Measurements from ENCODE around the gene MYORG.

MYORG gene

GRCh38 chr9:34332076-34332964 is 44.4 kb downstream of the MYORG start:
- DNase-seq (ENCODE audit: low read depth in 2 of 2), result no peak

DNA sequence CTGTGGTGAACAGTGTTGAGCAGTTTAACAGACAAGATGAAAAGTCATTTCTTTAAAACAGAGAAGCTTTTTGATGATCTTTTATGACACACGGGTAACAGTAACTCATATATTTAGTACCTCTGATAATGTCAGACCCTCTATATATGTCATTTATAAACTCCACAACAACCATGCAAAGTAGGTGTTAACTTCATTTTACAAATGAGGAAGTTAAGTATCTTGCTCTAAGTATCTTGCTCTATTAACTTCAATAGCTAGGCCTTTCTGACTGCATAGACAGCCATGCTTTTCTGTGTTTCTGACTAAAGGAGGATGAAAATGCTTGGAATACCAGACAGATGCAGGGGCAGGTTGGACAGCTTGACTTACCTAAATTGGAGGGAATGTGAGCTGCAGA is 45.5 kb downstream of the MYORG start:
- no peak for DNase-seq (ENCODE audit: low read depth in 2 of 2)

- DNase-seq (ENCODE audit: low read depth in 2 of 2), result peak; percentile 87 to 88
These were observed 47.5 kb downstream of the MYORG start, which contains the start of the genes KIF24 and NUDT2 for GRCh38 chr9:34328987-34329832. TSS of gene KIF24 (minus strand) at chr9:34329268. CDS start at chr9:34311346, 17,922 bp downstream. TSS of gene NUDT2 (plus strand) at chr9:34329569. CDS start at chr9:34339040, 9,471 bp downstream.

GRCh38 chr9:34328500-34328986 is 48.2 kb downstream of the MYORG start:
- no peak for DNase-seq (ENCODE audit: low read depth in 2 of 2)

DNA sequence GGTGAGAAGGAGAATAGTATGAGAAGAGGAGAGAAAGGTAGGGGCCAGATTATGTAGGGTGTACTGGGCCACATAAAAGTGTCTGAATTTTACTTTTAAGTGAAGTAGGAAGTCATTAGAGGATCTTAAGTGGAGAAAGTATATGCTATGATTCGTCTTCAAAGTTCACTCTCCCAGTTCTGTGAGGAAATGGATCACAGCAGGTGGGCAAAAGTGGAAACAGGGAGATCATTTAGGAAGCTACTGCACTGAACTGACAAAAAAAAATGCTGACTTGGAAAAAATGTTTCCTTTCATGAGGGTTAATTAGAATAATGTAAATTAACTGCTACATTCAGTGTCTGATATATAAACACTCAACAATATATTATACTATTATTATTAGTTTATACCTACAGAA is 50.0 kb downstream of the MYORG start:
- no peak for DNase-seq (ENCODE audit: low read depth in 2 of 2)

- DNase-seq (ENCODE audit: low read depth in 2 of 2), result no peak
These were observed 53.7 kb downstream of the MYORG start for GRCh38 chr9:34322899-34323591.

- DNase-seq (ENCODE audit: low read depth in 2 of 2), result no peak
These were observed 55.2 kb downstream of the MYORG start for GRCh38 chr9:34321451-34321850.

GRCh38 chr9:34318163-34318790 is 58.4 kb downstream of the MYORG start:
- DNase-seq (ENCODE audit: low read depth in 2 of 2), result no peak

GRCh38 chr9:34317436-34317835 is 59.3 kb downstream of the MYORG start:
- DNase-seq (ENCODE audit: low read depth in 2 of 2), result no peak
